Activated CD4-positive, CD25-positive, alpha-beta regulatory T cell treated with anti-CD3 and anti-CD28 coated beads, Interleukin-2, amount 50 U/mL, for 16 hours (primary cell): ENCODE results near the gene MAPK8IP2.
"Not testable (repeated sequence)": the region's sequence is repeated elsewhere in the genome, so short reads cannot be mapped to it uniquely, and the experiment has no call there.

Source experiments
- DNase-seq: peaks from one replicate; pipeline ENCODE4 v3.0.0-alpha.2; 2020; ENCODE audit warnings: low read depth, low spot score

The MAPK8IP2 gene

DNA sequence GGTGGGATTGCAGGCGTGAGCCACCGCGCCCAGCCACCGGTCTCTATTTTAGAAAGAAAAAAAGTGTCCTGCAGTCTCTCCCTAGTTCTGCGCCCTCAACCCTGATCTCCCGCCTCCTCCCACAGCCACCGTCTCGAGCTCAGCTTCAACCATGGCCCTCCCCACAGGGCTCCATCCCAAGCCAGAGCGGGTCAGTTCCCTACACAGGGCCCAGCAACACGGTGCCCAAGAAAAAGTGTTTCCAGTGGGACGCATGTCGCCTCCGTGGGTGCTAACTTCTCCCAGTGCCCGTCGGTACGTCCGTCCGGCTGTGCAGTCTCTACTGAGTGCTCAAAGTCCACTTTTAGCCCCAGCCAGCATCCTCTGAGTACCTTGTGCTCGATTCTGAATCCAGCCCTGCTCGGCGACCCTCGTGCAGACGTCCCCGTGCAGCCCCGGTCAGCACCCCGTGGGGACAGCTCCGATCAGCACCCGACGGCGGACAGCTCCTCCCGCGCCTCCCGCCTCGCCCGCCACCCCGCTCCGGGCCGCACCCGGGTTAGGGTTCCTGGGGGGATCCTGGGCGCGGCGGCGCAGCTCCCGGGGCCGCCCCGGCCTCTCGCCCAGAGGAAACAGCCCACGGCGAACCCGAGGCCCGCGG, 657 bp upstream of the MAPK8IP2 start:
- no peak for DNase-seq

GRCh38 chr22:50600967-50601668, 525 bp downstream of the MAPK8IP2 start:
- DNase-seq = no peak

- no peak for DNase-seq
These were observed 1.2 kb downstream of the MAPK8IP2 start for GRCh38 chr22:50601669-50602337.

DNA sequence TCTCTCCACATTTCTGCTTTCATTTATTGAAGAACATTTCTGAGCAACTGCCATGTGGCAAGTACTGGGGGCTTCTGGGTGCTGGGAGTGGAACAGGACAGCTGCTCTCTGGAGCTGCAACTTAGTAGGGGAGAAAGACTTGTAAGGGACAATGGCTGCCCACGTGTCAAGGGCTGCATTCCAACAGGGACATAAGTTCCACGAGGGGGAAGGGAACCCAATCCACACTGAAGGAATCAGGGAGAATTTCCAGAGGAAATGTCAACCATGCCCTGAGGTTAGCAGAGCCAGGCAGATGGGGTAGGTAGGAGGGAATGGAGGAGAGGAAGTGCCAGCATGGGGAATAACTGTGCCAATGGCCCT, 1.7 kb downstream of the MAPK8IP2 start:
- no peak for DNase-seq

DNA sequence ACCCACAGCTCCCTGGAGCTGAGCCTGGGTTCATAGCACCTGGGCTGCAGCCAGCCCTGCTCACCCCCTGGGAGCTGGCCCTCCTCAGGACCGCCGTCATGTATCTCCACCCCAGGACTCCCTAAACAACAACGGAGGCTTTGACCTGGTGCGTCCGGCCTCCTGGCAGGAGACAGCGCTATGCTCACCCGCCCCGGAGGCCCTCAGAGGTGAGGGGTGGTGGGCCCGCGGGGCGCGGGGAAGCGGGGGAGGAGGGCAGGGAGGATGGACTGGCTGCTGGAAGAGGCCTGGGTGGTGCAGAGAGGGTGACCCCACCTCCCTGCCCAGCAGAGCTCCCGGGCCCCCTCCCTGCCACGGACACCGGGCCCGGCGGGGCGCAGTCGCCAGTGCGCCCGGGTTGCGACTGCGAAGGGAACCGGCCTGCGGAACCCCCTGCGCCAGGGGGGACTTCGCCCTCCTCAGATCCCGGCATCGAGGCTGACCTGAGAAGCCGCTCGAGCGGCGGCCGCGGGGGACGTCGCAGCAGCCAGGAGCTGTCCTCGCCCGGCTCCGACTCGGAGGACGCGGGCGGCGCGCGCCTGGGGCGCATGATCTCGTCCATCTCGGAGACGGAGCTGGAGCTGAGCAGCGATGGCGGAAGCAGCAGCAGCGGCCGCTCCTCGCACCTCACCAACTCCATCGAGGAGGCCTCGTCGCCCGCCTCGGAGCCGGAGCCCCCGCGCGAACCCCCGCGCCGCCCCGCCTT, 3.1 kb downstream of the MAPK8IP2 start:
- DNase-seq = no peak

- no peak for DNase-seq
These were observed 3.8 kb downstream of the MAPK8IP2 start for GRCh38 chr22:50604256-50605001.

- DNase-seq = no peak
These were observed 4.5 kb downstream of the MAPK8IP2 start for GRCh38 chr22:50605002-50605612.

DNA sequence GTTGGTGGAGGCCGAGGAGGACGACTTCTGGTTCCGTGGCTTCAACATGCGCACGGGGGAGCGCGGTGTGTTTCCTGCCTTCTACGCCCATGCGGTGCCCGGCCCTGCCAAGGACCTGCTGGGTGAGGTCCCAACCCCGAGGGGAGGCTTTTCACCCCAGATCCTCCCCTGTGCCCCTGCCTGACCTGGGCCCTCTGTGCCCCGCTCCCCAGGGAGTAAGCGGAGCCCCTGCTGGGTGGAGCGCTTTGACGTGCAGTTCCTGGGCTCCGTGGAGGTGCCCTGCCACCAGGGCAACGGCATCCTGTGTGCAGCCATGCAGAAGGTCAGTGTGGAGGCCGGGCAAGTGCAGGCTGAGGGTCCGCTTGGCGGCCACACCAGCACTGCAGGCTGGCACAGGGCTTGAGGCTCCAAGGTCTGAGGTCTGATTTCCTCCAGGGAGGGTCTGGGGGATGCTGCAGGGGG, 5.1 kb downstream of the MAPK8IP2 start:
- no peak for DNase-seq

- DNase-seq = no peak
These were observed 5.8 kb downstream of the MAPK8IP2 start for GRCh38 chr22:50606165-50606945.

DNA sequence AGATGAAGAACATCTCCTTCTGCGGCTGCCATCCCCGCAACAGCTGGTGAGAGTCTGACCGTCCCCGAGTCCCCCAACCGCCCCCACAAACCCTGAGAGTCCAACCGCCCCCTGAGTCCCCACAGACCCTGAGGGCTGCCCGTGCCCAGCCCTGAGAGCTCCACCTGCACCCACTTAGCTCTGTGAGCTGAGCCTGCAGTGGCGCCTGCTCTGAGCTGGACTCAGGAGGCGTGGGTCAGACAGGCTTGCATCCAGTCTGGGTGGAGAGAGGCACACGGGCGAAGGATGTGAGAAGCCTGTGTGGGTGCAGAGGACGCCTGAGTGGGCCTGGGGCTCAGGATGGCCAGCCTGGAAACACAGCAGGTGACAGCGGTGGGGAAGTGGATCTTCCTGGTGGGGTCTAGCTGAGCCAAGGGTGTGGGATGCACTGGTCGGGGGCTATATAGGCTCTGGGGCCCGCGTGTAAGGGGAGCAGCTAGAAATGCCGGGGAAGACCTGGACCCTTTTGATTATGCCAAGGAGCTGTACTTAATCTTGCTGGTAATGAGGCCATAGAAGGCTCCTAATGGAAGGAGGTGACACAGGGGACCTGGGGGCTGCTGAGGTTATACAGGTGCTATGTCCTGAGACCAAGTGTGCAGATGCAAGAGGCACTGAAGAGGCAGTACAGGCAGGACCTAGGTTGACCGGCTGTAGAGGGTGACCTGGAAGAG, 6.5 kb downstream of the MAPK8IP2 start:
- DNase-seq = no peak

- DNase-seq = no peak
These were observed 7.0 kb downstream of the MAPK8IP2 start for GRCh38 chr22:50607659-50608020.

- DNase-seq = not testable (repeated sequence)
These were observed 7.7 kb downstream of the MAPK8IP2 start for GRCh38 chr22:50608058-50608840.

DNA sequence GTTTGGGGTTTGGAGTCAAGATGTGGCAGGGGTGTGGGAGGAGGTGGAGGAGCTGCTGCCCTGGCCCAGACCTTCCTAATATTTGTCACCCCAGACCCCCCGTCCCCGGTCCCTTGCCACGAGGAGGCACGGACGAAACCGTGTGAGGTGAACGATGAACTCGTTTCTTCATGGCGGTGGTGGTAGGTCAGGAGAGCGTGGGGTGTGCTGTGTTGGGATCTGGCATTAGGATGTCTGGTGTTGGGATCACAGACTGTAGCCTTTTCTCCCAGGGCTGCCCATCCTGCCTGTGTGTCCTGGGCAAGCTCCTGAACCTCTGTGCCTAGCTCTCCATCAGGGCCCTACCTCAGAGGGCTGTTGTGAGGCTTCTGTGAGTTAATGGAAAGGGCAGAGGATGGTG, 8.4 kb downstream of the MAPK8IP2 start:
- DNase-seq = no peak

GRCh38 chr22:50609599-50609998, 9.0 kb downstream of the MAPK8IP2 start:
- no peak for DNase-seq

- DNase-seq = no peak
These were observed 9.5 kb downstream of the MAPK8IP2 start for GRCh38 chr22:50610041-50610451.

DNA sequence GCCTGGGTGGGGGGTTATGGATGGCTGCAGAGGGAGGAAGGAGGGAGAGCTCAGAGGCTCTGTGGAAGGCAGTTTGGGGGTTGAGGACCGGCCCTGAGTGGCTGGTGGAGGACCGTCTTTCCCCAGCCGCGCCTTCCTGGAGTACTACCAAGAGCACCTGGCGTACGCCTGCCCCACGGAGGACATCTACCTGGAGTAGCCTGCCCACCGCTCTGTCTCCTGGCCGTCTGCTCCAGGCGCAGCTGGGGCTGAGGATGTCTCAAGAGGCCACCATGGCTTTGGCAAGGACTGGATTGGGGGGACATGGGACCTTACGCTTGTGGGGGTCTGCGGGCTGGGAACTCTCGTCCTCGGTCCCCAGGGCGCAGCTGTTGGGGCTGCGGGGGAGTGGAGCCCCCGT, 10.0 kb downstream of the MAPK8IP2 start:
- DNase-seq = no peak

DNA sequence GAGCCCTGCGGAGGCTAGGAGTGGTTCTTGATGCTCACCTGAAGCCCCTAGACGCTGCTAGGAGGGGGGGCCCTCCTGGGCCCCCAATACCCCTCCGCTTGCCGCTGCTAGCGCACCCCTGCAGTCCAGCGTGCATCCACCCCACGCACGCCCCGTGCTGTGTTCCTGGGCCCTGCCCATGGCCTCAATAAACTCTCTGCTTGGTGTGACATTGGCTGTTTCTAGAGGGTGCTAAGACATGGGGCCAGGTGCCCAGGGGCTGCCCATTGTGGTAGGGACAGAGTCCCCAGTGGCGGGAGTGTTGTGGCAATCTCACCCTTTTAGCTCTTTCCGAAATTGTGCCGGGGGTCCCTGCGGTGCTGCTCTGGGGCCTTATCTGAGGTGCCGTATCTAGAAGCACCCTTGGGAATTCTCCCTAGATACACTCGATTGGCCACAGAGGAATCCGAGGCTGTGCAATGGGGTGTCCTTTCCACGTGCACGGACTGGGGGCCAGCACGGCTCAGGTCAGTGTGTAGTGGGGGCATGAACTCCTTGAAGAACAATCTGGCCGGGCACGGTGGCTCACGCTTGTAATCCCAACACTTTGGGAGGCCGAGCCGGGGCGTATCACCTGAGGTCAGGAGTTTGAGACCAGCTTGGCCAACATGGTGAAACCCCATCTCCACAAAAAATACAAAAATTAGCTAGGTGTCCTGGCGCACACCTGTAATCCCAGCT, 10.9 kb downstream of the MAPK8IP2 start:
- DNase-seq = no peak

DNA sequence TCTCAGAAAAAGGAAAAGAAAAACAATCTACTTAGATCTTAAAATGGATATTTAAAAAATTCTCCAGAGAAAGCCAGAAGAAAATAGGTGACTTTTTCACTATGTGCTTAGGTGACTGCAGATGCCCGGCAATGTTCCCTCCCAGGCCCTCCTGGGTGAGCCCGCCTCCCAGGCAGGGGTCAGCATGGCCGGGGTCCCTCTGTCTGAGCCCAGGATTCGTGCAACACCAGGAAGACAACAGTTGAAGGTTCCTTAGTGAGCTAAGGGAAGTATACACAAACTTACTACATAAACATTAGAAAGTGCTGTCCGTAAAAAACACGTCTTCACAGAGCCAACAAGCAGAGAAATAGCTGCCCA, 11.6 kb downstream of the MAPK8IP2 start:
- no peak for DNase-seq
